Activated T-helper 17 cell treated with anti-CD3 and anti-CD28 coated beads, Interleukin-2, amount 50 U/mL, for 72 hours (primary cell): ENCODE data around the gene SMIM35. TPM values are rescaled to one million over a fixed set of nuclear protein-coding genes. Genes with fewer than 3 reads are reported as not detected.
"Not testable (repeated sequence)": the region's sequence is repeated elsewhere in the genome, so short reads cannot be mapped to it uniquely, and the experiment has no call there.

Experiments
- ATAC-seq: fragments of 150-1000 bp; cut with Tn5 transposase; replicated peaks from 2 replicates; pipeline ENCODE4 v1.10.0; 2021; ENCODE audit warnings: mild to moderate bottlenecking, moderate library complexity
- H3K27ac Mint-ChIP-seq: one replicate; pipeline ENCODE4 v1.8.0; 2022; ENCODE audit warnings: mixed read lengths
- H3K27me3 Mint-ChIP-seq: one replicate; pipeline ENCODE4 v1.8.0; 2022; ENCODE audit warnings: mixed read lengths
- H3K36me3 Mint-ChIP-seq: one replicate; pipeline ENCODE4 v1.8.0; 2022; ENCODE audit warnings: low read depth, mild to moderate bottlenecking, mixed read lengths
- H3K4me1 Mint-ChIP-seq: one replicate; pipeline ENCODE4 v1.8.0; 2022; ENCODE audit warnings: mixed read lengths
- H3K4me3 Mint-ChIP-seq: one replicate; pipeline ENCODE4 v1.8.0; 2022; ENCODE audit warnings: mild to moderate bottlenecking, mixed read lengths
- H3K9me3 Mint-ChIP-seq: one replicate; pipeline ENCODE4 v1.8.0; 2022; ENCODE audit warnings: mixed read lengths
- total RNA-seq, 2 donors: library from RNA; stranded (reverse); gene quantifications; one replicate each; pipeline ENCODE4 v1.2.3, GENCODE V29; 2022

The SMIM35 gene
- total RNA-seq, 2 donors from 2014 or later = not detected

DNA sequence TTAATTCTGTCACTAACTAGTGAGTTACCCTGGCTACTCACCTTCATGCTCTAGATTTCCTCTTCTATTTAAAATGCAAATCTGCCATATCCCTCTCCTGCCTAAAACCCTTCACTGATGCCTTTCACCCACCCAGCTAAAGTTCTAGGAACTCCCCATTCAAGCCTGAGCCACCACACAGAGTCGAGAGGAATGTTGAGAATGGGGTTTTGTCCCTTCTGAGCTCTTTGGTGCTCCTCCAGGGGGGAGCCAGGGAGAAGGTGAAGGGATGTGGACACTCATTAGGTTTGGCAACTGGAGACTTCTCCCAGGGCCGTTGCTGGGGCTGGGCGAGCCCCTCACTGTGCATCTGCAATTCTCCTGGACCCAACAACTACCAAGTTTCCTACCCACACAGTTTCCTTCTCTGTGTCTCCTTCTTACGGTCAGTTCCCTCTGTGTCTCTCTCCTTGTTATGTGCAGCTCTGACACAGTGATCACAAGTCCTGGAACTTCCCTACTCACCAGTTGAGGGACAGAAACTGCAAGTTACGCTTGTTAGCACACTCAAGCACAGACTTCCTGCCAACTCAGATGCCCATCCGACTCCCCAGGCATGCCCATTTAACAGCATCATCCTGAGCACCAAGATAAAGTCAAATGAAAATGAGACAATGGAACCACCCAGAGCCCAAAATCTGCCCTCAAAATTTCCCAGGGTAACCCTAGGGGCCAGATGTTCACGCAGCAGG lies 107.1 kb downstream of the SMIM35 start:
- Mint-ChIP-seq H3K27ac (peak overlapping the region; percentile 80), H3K4me1 (peaks cover 30% of the 10 kb centered on the region), H3K9me3 (no peaks in the 10 kb centered on the region), H3K4me3 (peak overlapping the region; percentile 68), H3K36me3 (peaks cover 3% of the 10 kb centered on the region), H3K27me3 (no peaks in the 10 kb centered on the region)
- peak; percentile 70 for ATAC-seq

DNA sequence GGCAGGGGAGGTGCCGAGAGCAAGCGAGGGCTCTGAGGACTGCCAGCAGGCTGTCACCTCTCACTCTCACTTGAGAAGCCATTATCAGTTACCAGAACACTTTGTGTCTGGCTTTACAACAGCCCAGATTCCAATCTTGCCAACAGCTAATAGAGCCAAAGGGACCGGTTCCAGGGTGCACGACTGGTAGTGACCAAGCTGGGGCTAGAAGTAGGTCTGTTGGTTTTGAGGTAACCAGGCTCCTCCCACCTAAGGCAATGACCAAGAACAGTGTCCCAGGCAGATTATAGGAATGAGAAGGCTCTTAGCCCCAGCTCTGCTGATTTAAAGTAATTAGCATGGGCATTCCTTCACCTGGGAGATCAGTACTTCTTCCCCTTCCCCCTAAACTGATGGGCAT lies 107.8 kb downstream of the SMIM35 start:
- no peaks in the 10 kb centered on the region for H3K9me3 Mint-ChIP-seq
- no peaks in the 10 kb centered on the region for H3K27me3 Mint-ChIP-seq
- no peaks in the 10 kb centered on the region for H3K36me3 Mint-ChIP-seq
- H3K4me1 Mint-ChIP-seq = peaks cover 33% of the 10 kb centered on the region
- H3K4me3 Mint-ChIP-seq = peak overlapping the region; percentile 68
- ATAC-seq = no peak
- H3K27ac Mint-ChIP-seq = peak overlapping the region; percentile 80

DNA sequence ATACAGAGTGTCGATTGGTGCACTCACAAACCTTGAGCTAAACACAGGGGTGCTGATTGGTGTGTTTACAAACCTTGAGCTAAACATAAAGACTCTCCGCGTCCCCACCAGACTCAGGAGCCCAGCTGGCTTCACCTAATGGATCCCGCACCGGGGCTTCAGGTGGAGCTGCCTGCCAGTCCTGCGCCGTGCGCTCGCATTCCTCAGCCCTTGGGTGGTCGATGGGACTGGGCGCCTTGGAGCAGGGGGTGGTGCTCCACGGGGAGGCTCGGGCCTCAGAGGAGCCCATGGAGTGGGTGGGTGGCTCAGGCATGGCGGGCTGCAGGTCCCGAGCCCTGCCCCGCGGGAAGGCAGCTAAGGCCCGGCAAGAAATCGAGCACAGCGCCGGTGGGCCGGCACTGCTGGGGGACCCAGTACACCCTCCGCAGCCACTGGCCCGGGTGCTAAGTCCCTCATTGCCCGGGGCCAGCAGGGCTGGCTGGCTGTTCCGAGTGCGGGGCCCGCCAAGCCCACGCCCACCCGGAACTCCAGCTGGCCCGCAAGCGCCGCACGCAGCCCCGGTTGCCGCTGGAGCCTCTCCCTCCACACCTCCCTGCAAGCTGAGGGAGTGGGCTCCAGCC lies 108.4 kb downstream of the SMIM35 start:
- H3K4me1 Mint-ChIP-seq = peaks cover 30% of the 10 kb centered on the region
- not testable (repeated sequence) for H3K27ac Mint-ChIP-seq, ATAC-seq, H3K4me3 Mint-ChIP-seq, H3K9me3 Mint-ChIP-seq, H3K27me3 Mint-ChIP-seq, H3K36me3 Mint-ChIP-seq

DNA sequence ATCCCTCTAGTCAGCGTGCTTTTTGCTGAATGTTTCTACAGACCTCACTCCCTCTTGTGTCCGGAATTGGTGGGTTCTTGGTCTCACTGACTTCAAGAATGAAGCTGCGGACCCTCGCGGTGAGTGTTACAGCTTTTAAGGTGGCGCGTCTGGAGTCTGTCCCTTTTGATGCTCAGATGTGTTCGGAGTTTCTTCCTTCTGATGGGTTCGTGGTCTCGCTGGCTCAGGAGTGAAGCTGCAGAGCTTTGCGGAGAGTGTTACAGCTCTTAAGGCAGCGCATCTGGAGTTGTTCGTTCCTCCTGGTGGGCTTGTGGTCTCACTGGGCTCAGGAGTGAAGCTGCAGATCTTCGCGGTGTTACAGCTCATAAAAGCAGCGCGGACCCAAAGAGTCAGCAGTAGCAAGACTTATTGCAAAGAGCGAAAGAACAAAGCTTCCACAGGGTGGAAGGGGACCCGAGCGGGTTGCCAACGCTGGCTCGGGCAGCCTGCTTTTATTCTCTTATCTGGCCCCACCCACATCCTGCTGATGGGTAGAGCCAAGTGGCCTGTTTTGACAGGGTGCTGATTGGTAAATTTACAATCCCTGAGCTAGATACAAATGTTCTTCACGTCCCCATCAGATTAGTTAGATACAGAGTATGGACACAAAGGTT lies 109.0 kb downstream of the SMIM35 start:
- H3K4me3 Mint-ChIP-seq, H3K27me3 Mint-ChIP-seq, H3K9me3 Mint-ChIP-seq, ATAC-seq, H3K36me3 Mint-ChIP-seq, H3K27ac Mint-ChIP-seq: not testable (repeated sequence)
- H3K4me1 Mint-ChIP-seq = peaks cover 35% of the 10 kb centered on the region

DNA sequence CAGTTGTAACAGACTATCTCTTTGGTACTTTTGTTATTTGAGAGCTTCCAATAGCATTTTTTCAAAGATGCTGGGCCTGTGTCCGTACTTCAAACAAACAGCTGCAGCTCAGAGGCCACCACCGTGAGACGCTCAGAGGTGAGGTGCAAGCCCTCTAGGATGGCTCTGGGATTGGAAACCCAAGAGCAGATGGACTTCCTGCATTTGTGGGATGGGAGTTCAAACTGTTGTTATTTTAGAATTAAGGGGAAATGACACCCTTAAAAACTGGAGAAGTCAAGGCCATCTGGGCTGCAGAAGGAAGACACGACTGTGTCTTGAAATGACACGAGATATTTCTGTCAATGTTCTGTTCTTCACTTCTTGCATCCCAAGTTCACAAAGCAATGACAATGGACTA lies 109.7 kb downstream of the SMIM35 start:
- peaks cover 39% of the 10 kb centered on the region for H3K4me1 Mint-ChIP-seq
- no peak for ATAC-seq
- H3K4me3 Mint-ChIP-seq = no peak overlapping the region
- H3K9me3 Mint-ChIP-seq = no peaks in the 10 kb centered on the region
- H3K27ac Mint-ChIP-seq = no peak overlapping the region
- no peaks in the 10 kb centered on the region for H3K27me3 Mint-ChIP-seq
- no peaks in the 10 kb centered on the region for H3K36me3 Mint-ChIP-seq

DNA sequence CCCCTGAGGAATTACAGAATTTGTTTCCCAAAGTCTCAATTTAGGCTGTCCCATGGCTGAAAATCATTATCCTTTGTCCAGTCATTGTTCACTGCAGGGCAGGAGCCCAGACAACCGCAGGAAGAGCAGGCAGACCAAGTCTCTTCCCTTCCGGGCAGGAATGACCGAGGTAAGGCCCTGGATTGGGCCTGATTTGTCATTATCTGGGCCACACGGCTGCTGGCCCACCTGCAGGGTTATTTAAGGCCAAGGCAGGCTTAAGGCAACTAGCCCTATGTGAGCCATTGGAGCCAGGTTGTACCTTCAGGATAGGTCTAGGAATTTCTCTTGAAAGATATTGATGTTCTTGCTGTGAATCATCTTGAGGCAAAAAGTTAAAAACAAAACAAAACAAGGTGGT lies 110.3 kb downstream of the SMIM35 start:
- Mint-ChIP-seq H3K36me3 (no peaks in the 10 kb centered on the region), H3K27me3 (no peaks in the 10 kb centered on the region), H3K27ac (no peak overlapping the region), H3K4me3 (no peak overlapping the region), H3K9me3 (no peaks in the 10 kb centered on the region), H3K4me1 (peaks cover 36% of the 10 kb centered on the region)
- ATAC-seq = no peak

DNA sequence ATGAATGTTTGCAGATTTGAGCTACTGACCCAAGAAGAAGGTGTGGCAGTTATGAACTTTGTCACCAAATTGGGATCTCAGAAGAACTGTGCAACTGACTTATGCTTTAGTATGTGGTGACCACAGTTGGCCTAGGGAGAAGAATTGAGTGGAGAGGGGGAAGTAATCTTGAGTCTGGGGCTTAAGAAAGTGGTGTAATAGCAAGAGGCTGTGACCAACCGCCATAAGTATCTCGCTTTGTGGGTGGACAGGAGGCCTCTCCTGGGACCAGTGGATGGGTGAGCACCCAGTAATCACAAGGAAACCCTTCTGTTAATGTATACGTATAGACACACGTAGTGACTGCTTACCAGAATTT lies 113.3 kb downstream of the SMIM35 start:
- Mint-ChIP-seq H3K4me3 (peak overlapping the region; percentile 9), H3K27me3 (no peaks in the 10 kb centered on the region), H3K36me3 (no peaks in the 10 kb centered on the region), H3K9me3 (no peaks in the 10 kb centered on the region), H3K27ac (peak overlapping the region; percentile 0), H3K4me1 (peaks cover 48% of the 10 kb centered on the region)
- no peak for ATAC-seq

DNA sequence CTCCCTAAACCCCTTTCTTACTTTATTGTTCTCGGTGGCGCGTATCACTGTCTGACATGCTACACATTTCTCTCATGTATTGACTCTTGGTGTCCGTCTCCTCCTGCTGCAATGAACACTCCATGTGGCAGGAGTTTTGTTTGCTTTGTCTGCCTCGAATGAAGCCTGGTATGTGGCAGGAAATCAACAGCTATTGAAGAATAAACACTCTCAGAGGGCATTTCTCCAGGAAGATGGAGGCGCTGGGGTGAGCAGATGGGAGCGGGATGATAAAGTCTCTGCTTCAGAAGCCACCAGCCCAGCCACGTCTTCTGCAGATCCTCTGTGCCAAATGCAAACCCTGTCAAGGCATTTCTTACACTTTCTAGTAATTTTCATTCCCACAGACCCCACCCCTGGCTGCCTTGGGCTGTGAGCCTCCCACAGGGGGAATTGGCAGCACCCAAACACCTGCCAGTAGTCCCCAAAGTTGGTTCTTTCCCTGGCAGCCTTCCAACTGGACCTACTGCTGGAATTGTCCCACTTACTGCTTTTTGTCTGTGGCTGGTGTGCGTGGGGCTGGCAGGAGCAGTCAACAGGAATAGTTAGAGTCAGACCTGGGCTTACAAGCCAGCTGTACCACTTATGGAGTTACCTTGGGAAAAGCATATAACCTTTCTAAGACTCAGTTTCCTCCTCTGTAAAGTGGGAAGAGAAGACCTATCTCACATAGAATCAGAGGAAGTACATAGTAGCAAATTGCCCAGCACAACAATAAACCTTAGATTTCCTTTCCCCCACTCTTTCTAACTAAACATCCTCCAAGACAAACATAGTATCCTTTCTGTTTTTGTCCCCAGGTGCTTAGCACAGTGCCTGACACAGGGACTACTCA lies 113.9 kb downstream of the SMIM35 start:
- Mint-ChIP-seq H3K27ac (peak overlapping the region; percentile 26), H3K4me3 (peak overlapping the region; percentile 9)

DNA sequence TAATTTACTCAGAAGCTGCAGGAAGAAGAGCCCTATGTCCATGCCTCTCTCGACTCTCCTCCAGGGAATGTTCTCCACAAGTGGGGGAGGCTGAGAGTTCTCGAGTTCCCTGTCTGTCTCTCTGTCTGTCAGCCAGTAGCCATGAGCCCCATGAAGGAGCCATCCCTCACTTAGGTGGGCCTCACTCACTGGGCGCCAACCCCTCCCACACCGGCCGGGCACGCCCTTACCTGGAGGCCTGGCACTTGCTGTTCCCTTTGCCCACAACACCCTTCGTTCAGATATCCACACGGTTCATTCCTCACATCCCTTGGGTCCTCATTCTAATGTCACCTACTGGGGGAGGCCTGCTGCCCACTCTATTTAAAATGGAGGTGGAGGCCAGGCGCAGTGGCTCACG lies 114.7 kb downstream of the SMIM35 start:
- H3K36me3 Mint-ChIP-seq = no peaks in the 10 kb centered on the region
- ATAC-seq = no peak
- H3K4me1 Mint-ChIP-seq = peaks cover 48% of the 10 kb centered on the region
- H3K27me3 Mint-ChIP-seq = no peaks in the 10 kb centered on the region
- no peak overlapping the region for H3K27ac Mint-ChIP-seq
- H3K4me3 Mint-ChIP-seq = peak overlapping the region; percentile 9
- H3K9me3 Mint-ChIP-seq = no peaks in the 10 kb centered on the region

More for the DNA sequence above, 113.9 kb downstream of the SMIM35 start:
- Mint-ChIP-seq H3K9me3 (no peaks in the 10 kb centered on the region), H3K4me1 (peaks cover 48% of the 10 kb centered on the region), H3K36me3 (no peaks in the 10 kb centered on the region), H3K27me3 (no peaks in the 10 kb centered on the region)
- no peak for ATAC-seq

DNA sequence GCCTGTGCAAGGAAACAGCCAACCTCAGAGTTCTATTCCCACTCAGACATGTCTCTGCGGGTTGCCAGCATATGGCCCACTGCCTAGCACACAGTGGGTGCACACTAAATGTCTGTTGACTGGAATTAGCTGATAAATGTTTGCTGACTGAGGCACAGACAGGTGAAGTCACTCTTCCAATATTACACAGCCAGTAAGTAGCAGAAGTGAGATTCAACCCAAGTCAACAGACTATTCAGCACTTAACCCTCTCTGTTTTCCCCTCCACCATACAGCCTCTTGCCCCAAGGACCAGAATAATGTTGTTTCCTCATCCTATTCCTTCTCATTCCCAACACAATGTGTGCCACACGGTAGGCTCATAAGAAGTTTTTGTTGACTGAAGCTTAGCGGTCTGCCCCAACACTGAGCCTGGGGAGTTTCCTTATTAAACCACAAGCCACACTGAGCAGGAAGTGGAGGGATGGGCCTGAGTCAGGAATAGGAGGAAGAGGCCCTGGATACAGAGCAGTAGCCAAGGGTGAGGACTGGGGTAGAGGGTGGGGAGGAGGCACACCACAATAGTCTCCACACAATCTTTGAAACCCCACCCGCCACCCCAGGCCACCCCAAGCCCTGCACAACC lies 116.3 kb downstream of the SMIM35 start:
- peak overlapping the region; percentile 78 for H3K4me3 Mint-ChIP-seq
- peak overlapping the region; percentile 92 for H3K27ac Mint-ChIP-seq
- H3K36me3 Mint-ChIP-seq = no peaks in the 10 kb centered on the region
- no peaks in the 10 kb centered on the region for H3K9me3 Mint-ChIP-seq
- peaks cover 48% of the 10 kb centered on the region for H3K4me1 Mint-ChIP-seq
- no peaks in the 10 kb centered on the region for H3K27me3 Mint-ChIP-seq
- peak; percentile 84 for ATAC-seq

DNA sequence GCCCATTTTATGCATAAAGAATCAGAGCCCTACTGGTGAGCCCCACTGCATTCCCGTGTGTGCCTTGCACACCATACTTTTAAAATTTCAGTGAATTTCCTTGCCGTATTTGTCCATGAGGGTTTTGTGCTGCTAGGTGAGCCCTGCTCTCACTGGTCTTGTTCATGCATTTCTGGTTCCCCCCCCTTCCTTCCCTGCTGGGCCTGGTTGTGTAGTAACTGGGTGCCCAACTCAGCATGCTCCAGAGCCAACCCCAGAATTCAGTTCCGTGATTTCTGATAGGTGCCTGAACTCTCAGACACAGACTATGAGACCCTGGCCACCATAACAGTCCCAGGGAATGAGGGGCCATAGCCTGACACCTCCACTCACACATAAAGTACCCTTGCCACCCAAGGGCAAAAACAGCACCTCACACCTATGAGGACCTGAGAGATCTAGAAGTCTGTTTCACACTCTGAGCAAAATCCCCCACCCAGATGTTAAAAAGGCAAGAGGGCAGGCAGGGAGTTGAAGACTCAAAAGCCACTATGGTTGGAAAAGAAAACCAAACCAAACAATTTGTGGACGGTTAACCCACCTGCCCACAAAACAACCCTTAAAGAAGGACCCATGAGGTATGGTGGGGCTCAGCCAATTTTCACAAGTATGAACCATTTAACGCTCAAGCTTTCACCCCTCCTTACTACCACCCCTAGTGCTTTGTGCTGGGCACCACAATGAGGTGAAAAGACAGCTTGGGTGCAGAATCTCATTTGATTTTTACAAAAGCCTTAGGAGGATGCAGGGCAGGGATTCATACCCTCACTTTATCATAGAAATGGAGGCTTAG lies 117.4 kb downstream of the SMIM35 start:
- peaks cover 44% of the 10 kb centered on the region for H3K4me1 Mint-ChIP-seq
- H3K36me3 Mint-ChIP-seq = no peaks in the 10 kb centered on the region
- H3K27ac Mint-ChIP-seq = peak overlapping the region; percentile 70
- H3K27me3 Mint-ChIP-seq = no peaks in the 10 kb centered on the region
- ATAC-seq = no peak
- no peaks in the 10 kb centered on the region for H3K9me3 Mint-ChIP-seq
- H3K4me3 Mint-ChIP-seq = peak overlapping the region; percentile 78

DNA sequence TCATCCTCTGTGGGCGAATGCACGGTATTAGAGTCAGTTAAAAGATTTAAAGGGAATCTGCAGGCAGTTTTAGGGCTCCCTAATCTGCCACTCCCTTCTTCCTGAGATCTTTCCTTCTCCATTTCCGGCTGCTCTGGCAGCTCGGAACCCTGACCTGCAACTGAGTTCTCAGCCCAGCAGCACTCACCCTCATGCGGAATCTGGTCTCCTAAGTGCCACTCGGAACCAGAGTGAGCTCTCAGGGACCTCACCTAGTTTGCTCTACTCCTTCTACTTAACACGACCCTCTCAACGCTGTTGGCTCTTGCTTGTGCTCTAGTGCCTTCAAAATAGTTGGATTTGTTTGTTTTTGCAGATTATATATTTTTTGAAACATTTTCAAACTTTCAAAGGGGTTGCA lies 119.9 kb downstream of the SMIM35 start:
- peaks cover 27% of the 10 kb centered on the region for H3K4me1 Mint-ChIP-seq
- ATAC-seq = no peak
- H3K4me3 Mint-ChIP-seq = no peak overlapping the region
- no peaks in the 10 kb centered on the region for H3K27me3 Mint-ChIP-seq
- H3K27ac Mint-ChIP-seq = no peak overlapping the region
- H3K9me3 Mint-ChIP-seq = no peaks in the 10 kb centered on the region
- no peaks in the 10 kb centered on the region for H3K36me3 Mint-ChIP-seq

DNA sequence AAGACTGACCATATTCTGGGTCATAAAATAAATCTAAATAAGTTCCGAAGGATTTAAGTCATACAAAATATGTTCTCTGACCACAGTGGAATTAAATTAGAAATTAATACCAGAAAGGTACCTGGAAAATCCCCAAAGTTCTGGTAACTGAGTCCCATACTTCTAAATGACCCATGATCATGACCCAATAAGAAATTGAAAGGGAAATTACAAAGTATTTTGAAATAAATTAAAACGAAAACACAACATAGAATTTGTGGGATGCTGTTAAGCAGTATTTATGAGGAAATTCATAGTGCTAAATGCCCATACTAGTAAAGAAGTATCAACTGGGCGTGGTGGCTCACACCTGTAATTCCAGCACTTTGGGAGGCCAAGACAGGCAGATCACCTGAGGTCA lies 123.9 kb downstream of the SMIM35 start:
- H3K4me1 Mint-ChIP-seq = peaks cover 20% of the 10 kb centered on the region
- H3K4me3 Mint-ChIP-seq = no peak overlapping the region
- no peak overlapping the region for H3K27ac Mint-ChIP-seq
- ATAC-seq = no peak
- no peaks in the 10 kb centered on the region for H3K27me3 Mint-ChIP-seq
- no peaks in the 10 kb centered on the region for H3K36me3 Mint-ChIP-seq
- H3K9me3 Mint-ChIP-seq = peaks cover 5% of the 10 kb centered on the region
